Measurements from ENCODE around the gene CD164L2.

Gene CD164L2

GRCh38 chr1:27427329-27427728 lies 44.2 kb upstream of the CD164L2 start:
- TF ChIP-seq, protein P1, sequence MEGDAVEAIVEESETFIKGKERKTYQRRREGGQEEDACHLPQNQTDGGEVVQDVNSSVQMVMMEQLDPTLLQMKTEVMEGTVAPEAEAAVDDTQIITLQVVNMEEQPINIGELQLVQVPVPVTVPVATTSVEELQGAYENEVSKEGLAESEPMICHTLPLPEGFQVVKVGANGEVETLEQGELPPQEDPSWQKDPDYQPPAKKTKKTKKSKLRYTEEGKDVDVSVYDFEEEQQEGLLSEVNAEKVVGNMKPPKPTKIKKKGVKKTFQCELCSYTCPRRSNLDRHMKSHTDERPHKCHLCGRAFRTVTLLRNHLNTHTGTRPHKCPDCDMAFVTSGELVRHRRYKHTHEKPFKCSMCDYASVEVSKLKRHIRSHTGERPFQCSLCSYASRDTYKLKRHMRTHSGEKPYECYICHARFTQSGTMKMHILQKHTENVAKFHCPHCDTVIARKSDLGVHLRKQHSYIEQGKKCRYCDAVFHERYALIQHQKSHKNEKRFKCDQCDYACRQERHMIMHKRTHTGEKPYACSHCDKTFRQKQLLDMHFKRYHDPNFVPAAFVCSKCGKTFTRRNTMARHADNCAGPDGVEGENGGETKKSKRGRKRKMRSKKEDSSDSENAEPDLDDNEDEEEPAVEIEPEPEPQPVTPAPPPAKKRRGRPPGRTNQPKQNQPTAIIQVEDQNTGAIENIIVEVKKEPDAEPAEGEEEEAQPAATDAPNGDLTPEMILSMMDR (IDR thresholded peaks at IDR 0.05; ENCODE audit: insufficient read depth, missing control alignments) = no peak
- DNase-seq (ENCODE audit: insufficient read length, low spot score) = no peak
- FAIRE-seq = no peak

GRCh38 chr1:27423709-27424108 lies 40.6 kb upstream of the CD164L2 start:
- FAIRE-seq (no peak), DNase-seq (ENCODE audit: insufficient read length, low spot score) (no peak)
- TF ChIP-seq, protein P1 (IDR thresholded peaks at IDR 0.05; ENCODE audit: insufficient read depth, missing control alignments) = no peak

DNA sequence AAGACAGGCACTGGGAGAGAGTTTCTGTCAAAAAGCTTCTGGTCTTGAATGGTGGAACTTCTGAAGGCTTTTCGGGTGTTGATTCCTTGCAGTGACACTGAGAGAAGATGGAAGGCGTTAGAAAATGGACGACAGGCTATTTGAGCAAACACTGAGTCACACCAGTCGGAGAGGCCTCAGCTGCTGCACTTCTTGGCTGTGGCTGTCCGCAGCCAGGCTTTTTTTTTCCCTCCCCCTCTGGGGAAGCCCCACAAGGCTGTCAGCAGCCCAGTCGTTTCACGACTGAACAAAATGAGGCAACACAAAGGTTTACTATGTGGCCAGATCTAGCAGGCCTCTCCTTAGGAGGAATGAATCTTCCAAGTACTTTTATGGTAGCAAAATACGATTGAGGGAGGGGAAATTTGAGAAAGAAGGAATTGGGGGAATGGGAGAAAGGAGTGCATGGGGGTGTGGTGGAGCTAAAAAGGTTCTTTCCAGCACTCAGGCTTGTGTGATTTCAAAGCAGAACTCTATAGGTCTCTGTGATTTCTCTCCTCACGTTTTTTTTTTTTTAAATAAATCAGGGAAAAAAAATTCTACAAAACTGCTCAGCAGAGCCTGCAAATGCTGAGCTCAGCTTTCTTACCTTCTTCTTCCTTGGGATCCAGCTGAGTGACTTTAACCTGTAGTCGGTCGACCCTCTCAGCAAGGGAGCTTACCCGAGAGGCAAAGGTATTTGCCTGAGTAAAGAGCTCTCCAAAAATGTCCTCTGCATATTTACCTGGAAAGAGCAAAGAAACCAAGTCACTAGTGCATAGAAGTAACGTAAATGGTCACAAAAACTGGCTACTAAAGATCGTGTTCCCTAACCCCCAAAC lies 35.4 kb upstream of the CD164L2 start:
- no peak for DNase-seq (ENCODE audit: insufficient read length, low spot score)
- FAIRE-seq = no peak
- TF ChIP-seq, protein P1 (IDR thresholded peaks at IDR 0.05; ENCODE audit: insufficient read depth, missing control alignments) = no peak

GRCh38 chr1:27417713-27418112 lies 34.6 kb upstream of the CD164L2 start:
- FAIRE-seq (no peak), DNase-seq (ENCODE audit: insufficient read length, low spot score) (no peak)
- TF ChIP-seq, protein P1 (IDR thresholded peaks at IDR 0.05; ENCODE audit: insufficient read depth, missing control alignments) = no peak

DNA sequence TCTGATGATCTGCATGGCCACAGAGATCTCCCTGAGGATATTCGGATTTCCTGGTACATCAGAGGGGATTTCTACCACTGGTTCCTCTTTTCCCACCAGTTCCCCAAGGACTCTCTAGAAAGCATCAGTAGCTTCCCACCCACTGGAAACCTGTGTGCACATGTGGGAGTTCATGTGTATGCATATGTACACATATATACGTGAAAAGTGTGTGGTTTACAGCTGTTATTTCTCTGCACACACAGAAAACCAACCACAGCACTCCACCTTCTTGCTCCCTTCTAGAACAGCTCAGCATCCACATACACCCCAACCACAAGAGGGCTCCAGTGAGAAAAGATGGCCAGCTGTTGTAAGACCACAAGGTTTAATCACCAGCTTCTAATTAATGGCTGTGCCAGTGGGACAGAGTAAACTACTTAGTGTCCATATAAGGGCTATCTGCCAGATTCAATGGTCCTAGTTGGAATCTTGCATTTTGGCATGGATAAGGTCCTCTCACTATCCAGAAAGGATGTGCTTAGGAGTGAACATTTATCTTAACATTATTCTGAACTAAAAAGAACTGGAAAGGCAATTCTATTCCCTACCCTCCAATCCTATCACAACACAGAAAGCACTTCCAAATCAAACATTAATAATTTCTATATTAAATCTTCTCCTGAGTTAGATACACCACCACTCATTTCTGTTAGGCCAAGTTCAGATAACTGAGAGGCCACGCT lies 33.4 kb upstream of the CD164L2 start:
- FAIRE-seq = no peak
- DNase-seq (ENCODE audit: insufficient read length, low spot score) = no peak
- TF ChIP-seq, protein P1 (IDR thresholded peaks at IDR 0.05; ENCODE audit: insufficient read depth, missing control alignments) = peak; percentile 46

- FAIRE-seq = no peak
These were observed 31.0 kb upstream of the CD164L2 start for GRCh38 chr1:27414091-27414490.

More at GRCh38 chr1:27414091-27414490, 31.0 kb upstream of the CD164L2 start:
- no peak for DNase-seq (ENCODE audit: insufficient read length, low spot score)
- TF ChIP-seq, protein P1 (IDR thresholded peaks at IDR 0.05; ENCODE audit: insufficient read depth, missing control alignments) = no peak

Data from D721Med (cell line).